ENCODE results near the gene HLA-DQB1. TPM values are rescaled to one million over a fixed set of nuclear protein-coding genes. Genes with fewer than 3 reads are reported as not detected.

HLA-DQB1 gene
- total RNA-seq, 4 donors from 2014 or later: 1.6 to 9.4 (median 3.7) TPM

DNA sequence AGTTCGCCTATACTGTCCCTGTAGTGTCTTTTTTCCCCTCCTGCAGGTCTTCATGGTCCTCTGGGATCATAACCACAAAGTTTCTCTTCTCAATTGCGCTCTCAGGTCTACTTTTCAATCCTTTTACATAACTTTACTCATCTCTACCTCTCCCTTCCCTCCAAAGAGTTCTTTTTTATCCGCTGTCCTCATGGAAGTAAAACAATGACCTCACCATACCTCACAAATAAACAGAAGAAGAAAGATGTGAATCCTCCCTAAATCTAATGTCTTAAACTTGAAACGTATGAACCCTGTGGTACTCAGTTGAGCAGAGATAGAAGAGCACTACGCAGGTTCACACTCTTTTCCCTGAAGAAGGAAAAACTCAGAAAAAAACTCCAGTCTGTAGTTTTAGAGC, 41.3 kb downstream of the HLA-DQB1 start:
- Histone ChIP-seq H3K36me3 (no peaks in the 10 kb centered on the region), H3K27ac (no peak overlapping the region), H3K9me3 (no peaks in the 10 kb centered on the region), H3K4me3 (no peak overlapping the region), H3K27me3 (no peaks in the 10 kb centered on the region), H3K4me1 (no peaks in the 10 kb centered on the region)
- DNase-seq (ENCODE audit: low spot score in 2 of 2): no peak
- 72% methylated on average over 5 of the region's 5 CpGs for WGBS
- TF ChIP-seq POLR2A (IDR thresholded peaks at IDR 0.05) (no peak), EP300 (IDR thresholded peaks at IDR 0.05) (no peak), POLR2AphosphoS5 (IDR thresholded peaks at IDR 0.05) (no peak)
- TF ChIP-seq, protein P1, sequence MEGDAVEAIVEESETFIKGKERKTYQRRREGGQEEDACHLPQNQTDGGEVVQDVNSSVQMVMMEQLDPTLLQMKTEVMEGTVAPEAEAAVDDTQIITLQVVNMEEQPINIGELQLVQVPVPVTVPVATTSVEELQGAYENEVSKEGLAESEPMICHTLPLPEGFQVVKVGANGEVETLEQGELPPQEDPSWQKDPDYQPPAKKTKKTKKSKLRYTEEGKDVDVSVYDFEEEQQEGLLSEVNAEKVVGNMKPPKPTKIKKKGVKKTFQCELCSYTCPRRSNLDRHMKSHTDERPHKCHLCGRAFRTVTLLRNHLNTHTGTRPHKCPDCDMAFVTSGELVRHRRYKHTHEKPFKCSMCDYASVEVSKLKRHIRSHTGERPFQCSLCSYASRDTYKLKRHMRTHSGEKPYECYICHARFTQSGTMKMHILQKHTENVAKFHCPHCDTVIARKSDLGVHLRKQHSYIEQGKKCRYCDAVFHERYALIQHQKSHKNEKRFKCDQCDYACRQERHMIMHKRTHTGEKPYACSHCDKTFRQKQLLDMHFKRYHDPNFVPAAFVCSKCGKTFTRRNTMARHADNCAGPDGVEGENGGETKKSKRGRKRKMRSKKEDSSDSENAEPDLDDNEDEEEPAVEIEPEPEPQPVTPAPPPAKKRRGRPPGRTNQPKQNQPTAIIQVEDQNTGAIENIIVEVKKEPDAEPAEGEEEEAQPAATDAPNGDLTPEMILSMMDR (IDR thresholded peaks at IDR 0.05): no peak

DNA sequence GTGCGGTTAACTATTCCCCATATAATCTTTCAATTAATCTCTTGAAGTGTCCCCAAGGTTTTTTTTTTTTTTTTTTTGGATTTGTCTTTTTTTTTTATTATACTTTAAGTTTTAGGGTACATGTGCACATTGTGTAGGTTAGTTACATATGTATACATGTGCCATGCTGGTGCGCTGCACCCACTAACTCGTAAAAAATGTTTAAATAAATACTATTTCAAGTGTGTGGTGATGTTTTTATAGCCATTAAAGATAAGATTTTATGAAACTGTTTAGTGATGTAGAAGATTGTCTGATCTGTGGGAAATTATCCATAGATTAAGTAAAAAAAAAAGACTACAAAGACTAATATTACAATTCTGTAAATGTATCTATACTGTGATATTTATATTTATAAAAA, 41.9 kb downstream of the HLA-DQB1 start:
- no peak overlapping the region for H3K27ac ChIP-seq
- DNase-seq (ENCODE audit: low spot score in 2 of 2): no peak
- TF ChIP-seq EP300 (IDR thresholded peaks at IDR 0.05) (no peak), POLR2A (IDR thresholded peaks at IDR 0.05) (no peak), POLR2AphosphoS5 (IDR thresholded peaks at IDR 0.05) (no peak)
- TF ChIP-seq, protein P1 (IDR thresholded peaks at IDR 0.05): no peak

DNA sequence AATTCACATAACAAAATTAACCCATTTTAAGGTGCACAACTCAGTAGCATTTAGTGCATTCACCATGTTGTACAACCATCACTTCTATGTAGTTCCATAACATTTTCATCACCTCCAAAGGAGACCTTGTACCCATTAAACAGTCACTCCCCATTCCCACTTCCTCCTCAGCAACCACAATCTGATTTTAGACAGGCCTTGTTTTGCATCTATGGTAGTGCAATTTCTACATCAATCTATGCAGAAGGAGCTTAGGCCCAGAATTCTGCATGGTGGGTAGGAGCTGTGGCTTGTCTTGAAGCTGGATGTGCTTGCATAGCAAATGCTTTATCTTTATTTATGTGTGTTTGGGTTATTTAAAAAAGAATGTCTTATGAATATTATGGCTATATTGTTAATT, 42.8 kb downstream of the HLA-DQB1 start:
- TF ChIP-seq POLR2A (IDR thresholded peaks at IDR 0.05): no peak
- TF ChIP-seq, protein P1 (IDR thresholded peaks at IDR 0.05): no peak
- no peak for TF ChIP-seq EP300 (IDR thresholded peaks at IDR 0.05)
- TF ChIP-seq POLR2AphosphoS5 (IDR thresholded peaks at IDR 0.05): no peak
- no peaks in the 10 kb centered on the region for H3K27me3 ChIP-seq
- H3K9me3 ChIP-seq: no peaks in the 10 kb centered on the region
- H3K4me3 ChIP-seq: no peak overlapping the region
- no peak for DNase-seq (ENCODE audit: low spot score in 2 of 2)
- no peaks in the 10 kb centered on the region for H3K36me3 ChIP-seq
- no peak overlapping the region for H3K27ac ChIP-seq
- H3K4me1 ChIP-seq: no peaks in the 10 kb centered on the region

More for the DNA sequence above, 41.9 kb downstream of the HLA-DQB1 start:
- Histone ChIP-seq H3K36me3 (no peaks in the 10 kb centered on the region), H3K4me1 (no peaks in the 10 kb centered on the region), H3K27me3 (no peaks in the 10 kb centered on the region), H3K4me3 (no peak overlapping the region), H3K9me3 (no peaks in the 10 kb centered on the region)
- 79% methylated on average over 3 of the region's 3 CpGs for WGBS

DNA sequence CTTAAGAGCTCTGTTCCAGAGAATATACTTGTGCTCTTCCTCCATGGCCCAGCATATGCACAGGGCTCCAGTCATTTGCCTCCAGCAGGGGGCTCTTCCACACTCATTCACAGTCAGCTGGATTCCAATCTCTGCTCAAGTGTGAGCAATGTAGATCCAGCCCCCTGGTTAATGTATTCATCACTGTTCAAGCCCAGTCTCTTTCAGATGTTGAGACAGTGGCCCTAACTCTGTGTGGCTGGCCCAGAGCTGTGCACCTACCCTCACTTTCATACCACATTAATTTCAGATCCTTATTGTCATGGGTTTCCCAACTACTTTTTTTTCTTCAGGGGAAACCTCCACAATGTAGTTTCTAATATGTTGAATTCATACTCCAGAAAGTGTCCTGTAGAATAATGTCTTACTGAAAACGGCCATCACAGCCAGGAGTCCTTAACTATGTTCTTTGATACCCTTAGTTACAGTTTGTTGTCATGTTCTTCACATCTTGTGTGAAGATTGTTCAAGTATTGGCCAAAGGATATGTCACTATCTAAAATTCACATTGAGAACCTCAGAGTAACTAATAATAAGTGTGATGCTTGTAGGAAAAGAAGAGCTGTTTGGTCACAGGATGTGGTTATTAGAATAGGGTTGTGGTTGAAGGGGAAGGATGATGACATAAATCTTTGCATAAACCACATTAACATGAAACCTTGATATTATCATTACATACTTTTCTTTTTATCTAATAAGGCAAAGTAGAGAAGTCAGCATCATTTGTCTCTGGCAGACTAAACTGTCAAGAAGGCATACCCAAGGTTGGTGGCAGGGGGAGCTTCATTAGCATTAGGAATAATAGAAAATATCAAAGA, 43.7 kb downstream of the HLA-DQB1 start:
- 61% methylated on average over 1 of the region's 1 CpG for WGBS
- Histone ChIP-seq H3K36me3 (no peaks in the 10 kb centered on the region), H3K27ac (no peak overlapping the region), H3K9me3 (no peaks in the 10 kb centered on the region), H3K4me1 (no peaks in the 10 kb centered on the region), H3K27me3 (no peaks in the 10 kb centered on the region), H3K4me3 (no peak overlapping the region)
- TF ChIP-seq POLR2A (IDR thresholded peaks at IDR 0.05): no peak
- TF ChIP-seq, protein P1 (IDR thresholded peaks at IDR 0.05): peak in 1 of 2 donors; percentile 30
- no peak for DNase-seq (ENCODE audit: low spot score in 2 of 2)

DNA sequence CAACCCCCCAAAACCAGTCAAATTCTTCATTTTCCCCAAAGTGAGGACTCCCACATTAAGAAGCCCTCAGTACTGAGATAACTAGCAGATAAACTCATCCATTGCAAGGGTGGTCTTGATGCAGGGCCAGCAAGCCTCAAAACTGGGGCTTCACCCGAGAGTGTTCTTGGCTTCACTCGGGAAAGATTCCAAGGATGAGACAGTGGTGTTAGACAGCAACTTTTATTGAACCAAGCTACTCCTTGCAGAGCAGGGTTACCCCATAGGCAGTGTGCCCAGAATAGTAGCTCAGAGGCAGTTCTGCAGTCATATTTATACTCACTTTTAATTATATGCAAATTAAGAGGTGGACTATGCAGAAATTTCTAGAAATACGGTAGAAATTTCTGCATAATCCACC, 45.1 kb downstream of the HLA-DQB1 start:
- Histone ChIP-seq H3K27me3 (no peaks in the 10 kb centered on the region), H3K4me1 (no peaks in the 10 kb centered on the region), H3K9me3 (no peaks in the 10 kb centered on the region), H3K36me3 (no peaks in the 10 kb centered on the region), H3K27ac (no peak overlapping the region), H3K4me3 (no peak overlapping the region)
- 45% methylated on average over 3 of the region's 3 CpGs for WGBS
- no peak for TF ChIP-seq POLR2AphosphoS5 (IDR thresholded peaks at IDR 0.05)
- TF ChIP-seq, protein P1 (IDR thresholded peaks at IDR 0.05): no peak
- TF ChIP-seq EP300 (IDR thresholded peaks at IDR 0.05): no peak
- no peak for TF ChIP-seq POLR2A (IDR thresholded peaks at IDR 0.05)
- no peak for DNase-seq (ENCODE audit: low spot score in 2 of 2)
